Neural progenitor cell (in vitro differentiated cells): Measurements from ENCODE around the gene SOCS3. TPM values are rescaled to one million over a fixed set of nuclear protein-coding genes. Genes with fewer than 3 reads are reported as not detected.
A peak's percentile ranks its signal among the peaks of the same experiment; 100 is the strongest.

Experiments used
- DNase-seq: peaks from one replicate; pipeline ENCODE4 v3.0.0-alpha.2; 2016; ENCODE audit warnings: low spot score
- H2AFZ ChIP-seq: fragments of 200-600 bp; sonication (generic); replicated peaks from 2 replicates; pipeline ENCODE4 v1.6.1; 2016; ENCODE audit warnings: antibody characterized with exemption
- H3F3A ChIP-seq: fragments of 200-600 bp; sonication (generic); 2 replicates; pipeline ENCODE4 v1.6.1; 2016; ENCODE audit warnings: antibody characterized with exemption, low read depth
- H3K27ac ChIP-seq: fragments of 200-600 bp; sonication (generic); 2 replicates; pipeline ENCODE4 v1.5.1; 2016; ENCODE audit warnings: mild to moderate bottlenecking
- H3K27me3 ChIP-seq: fragments of 200-600 bp; sonication (generic); 2 replicates; pipeline ENCODE4 v1.6.1; 2016; ENCODE audit warnings: mild to moderate bottlenecking, moderate library complexity
- H3K36me3 ChIP-seq: fragments of 200-600 bp; sonication (generic); 2 replicates; pipeline ENCODE4 v1.5.1; 2016
- H3K4me1 ChIP-seq: fragments of 200-600 bp; sonication (generic); 2 replicates; pipeline ENCODE4 v1.6.1; 2016; ENCODE audit warnings: mixed run types
- H3K4me2 ChIP-seq: fragments of 200-600 bp; sonication (generic); 2 replicates; pipeline ENCODE4 v1.6.1; 2016
- H3K4me3 ChIP-seq: fragments of 200-600 bp; sonication (generic); 2 replicates; pipeline ENCODE4 v1.5.1; 2016
- H3K79me2 ChIP-seq: fragments of 200-600 bp; sonication (generic); 2 replicates; pipeline ENCODE4 v1.6.1; 2016; ENCODE audit warnings: low read depth
- H3K9ac ChIP-seq: fragments of 200-600 bp; sonication (generic); 2 replicates; pipeline ENCODE4 v1.6.1; 2016
- H3K9me3 ChIP-seq: fragments of 200-600 bp; sonication (generic); 2 replicates; pipeline ENCODE4 v1.5.1; 2016; ENCODE audit warnings: low read depth
- H4K20me1 ChIP-seq: fragments of 200-600 bp; sonication (generic); 2 replicates; pipeline ENCODE4 v1.6.1; 2016; ENCODE audit warnings: low read depth
- H3K27ac Mint-ChIP-seq: 3 replicates; pipeline ENCODE4 v1.8.0; 2021; ENCODE audit warnings: mixed read lengths
- H3K27me3 Mint-ChIP-seq: 2 replicates; pipeline ENCODE4 v1.8.0; 2022; ENCODE audit warnings: low read depth, mild to moderate bottlenecking, inconsistent platforms, moderate library complexity, mixed read lengths; ENCODE audit not compliant: insufficient read depth
- H3K36me3 Mint-ChIP-seq: 3 replicates; pipeline ENCODE4 v1.8.0; 2021; ENCODE audit warnings: mixed read lengths
- H3K4me1 Mint-ChIP-seq: 3 replicates; pipeline ENCODE4 v1.8.0; 2021; ENCODE audit warnings: mixed read lengths
- H3K4me3 Mint-ChIP-seq: 3 replicates; pipeline ENCODE4 v1.8.0; 2021; ENCODE audit warnings: mild to moderate bottlenecking, moderate library complexity, mixed read lengths
- H3K9me3 Mint-ChIP-seq: 3 replicates; pipeline ENCODE4 v1.8.0; 2020; ENCODE audit warnings: mixed read lengths
- EZH2 ChIP-seq: fragments of 200-600 bp; sonication (generic); IDR thresholded peaks from 2 replicates; pipeline ENCODE4 v1.6.1; 2017; ENCODE audit warnings: antibody characterized with exemption, mild to moderate bottlenecking, moderate library complexity
- EZH2phosphoT487 ChIP-seq: fragments of 200-600 bp; sonication (generic); IDR thresholded peaks from 2 replicates; pipeline ENCODE4 v1.6.1; 2017; ENCODE audit warnings: antibody characterized with exemption
- total RNA-seq: library from RNA; depleted of rRNA; stranded (reverse); fragments of >200 nt; gene quantifications from 2 replicates; pipeline ENCODE4 v1.2.3, GENCODE V29; 2015; ENCODE audit warnings: low replicate concordance
- TF ChIP-seq, protein P1 (sequence below): fragments of 200-600 bp; sonication (generic); IDR thresholded peaks from 2 replicates; pipeline ENCODE4 v1.5.1; 2017; ENCODE audit warnings: antibody characterized with exemption, mild to moderate bottlenecking

SOCS3 gene
- total RNA-seq, 1 donor from 2014 or later = 7.5 TPM

- no peak for TF ChIP-seq EZH2phosphoT487
- TF ChIP-seq EZH2 = no peak
- TF ChIP-seq, protein P1, sequence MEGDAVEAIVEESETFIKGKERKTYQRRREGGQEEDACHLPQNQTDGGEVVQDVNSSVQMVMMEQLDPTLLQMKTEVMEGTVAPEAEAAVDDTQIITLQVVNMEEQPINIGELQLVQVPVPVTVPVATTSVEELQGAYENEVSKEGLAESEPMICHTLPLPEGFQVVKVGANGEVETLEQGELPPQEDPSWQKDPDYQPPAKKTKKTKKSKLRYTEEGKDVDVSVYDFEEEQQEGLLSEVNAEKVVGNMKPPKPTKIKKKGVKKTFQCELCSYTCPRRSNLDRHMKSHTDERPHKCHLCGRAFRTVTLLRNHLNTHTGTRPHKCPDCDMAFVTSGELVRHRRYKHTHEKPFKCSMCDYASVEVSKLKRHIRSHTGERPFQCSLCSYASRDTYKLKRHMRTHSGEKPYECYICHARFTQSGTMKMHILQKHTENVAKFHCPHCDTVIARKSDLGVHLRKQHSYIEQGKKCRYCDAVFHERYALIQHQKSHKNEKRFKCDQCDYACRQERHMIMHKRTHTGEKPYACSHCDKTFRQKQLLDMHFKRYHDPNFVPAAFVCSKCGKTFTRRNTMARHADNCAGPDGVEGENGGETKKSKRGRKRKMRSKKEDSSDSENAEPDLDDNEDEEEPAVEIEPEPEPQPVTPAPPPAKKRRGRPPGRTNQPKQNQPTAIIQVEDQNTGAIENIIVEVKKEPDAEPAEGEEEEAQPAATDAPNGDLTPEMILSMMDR = no peak
- H2AFZ ChIP-seq = peak overlapping the region; percentile 81
- Mint-ChIP-seq H3K36me3 (no peaks in the 10 kb centered on the region), H3K27me3 (peaks cover 13% of the 10 kb centered on the region), H3K27ac (peak overlapping the region; percentile 98), H3K4me3 (peak overlapping the region; percentile 75), H3K4me1 (peaks cover 42% of the 10 kb centered on the region), H3K9me3 (no peaks in the 10 kb centered on the region)
- H3K9ac ChIP-seq = no peak overlapping the region
- H3K36me3 ChIP-seq = no peaks in the 10 kb centered on the region
- peaks cover 15% of the 10 kb centered on the region for H3F3A ChIP-seq
- H3K4me2 ChIP-seq = peak overlapping the region; percentile 29
- H3K27ac ChIP-seq = no peak overlapping the region
- H3K27me3 ChIP-seq = no peaks in the 10 kb centered on the region
- DNase-seq = peak; percentile 62
- H3K9me3 ChIP-seq = no peaks in the 10 kb centered on the region
- H3K4me3 ChIP-seq = no peak overlapping the region
- H3K4me1 ChIP-seq = peaks cover 21% of the 10 kb centered on the region
- no peaks in the 10 kb centered on the region for H4K20me1 ChIP-seq
- H3K79me2 ChIP-seq = no peaks in the 10 kb centered on the region
These were observed 35.3 kb downstream of the SOCS3 start for GRCh38 chr17:78324391-78325075.

- H3K27me3 Mint-ChIP-seq = peaks cover 10% of the 10 kb centered on the region
- H3K4me1 Mint-ChIP-seq = peaks cover 42% of the 10 kb centered on the region
These were observed 36.0 kb downstream of the SOCS3 start for GRCh38 chr17:78323826-78324390.

DNA sequence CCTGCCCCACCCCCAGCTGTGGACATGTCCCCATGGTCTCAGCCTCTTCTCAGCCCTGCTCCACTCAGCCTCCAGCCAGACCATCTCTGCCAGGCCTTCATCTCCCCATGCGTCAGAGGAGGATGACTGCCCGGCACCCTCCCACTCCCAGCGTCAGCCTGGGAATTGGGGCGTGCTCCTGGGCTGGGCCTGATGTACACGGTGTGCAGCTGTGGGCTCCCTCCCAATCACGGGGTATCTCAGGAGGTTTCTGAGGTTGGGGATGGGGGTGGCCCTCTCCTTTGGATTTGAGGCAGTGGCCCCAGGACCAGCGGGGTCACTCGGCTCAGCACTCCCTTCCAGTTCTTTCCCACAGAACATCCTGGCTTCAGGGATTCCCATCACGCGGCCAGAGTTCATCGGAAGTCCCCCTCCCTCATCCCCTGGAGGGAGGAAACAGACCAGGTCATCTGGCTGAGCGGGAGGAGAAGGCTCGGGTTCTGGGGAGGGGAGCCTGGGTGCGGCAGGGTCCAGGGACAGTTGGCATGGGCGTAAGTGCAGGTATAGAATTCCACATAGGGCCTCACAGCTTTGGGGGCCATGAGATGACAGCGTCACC lies 36.9 kb downstream of the SOCS3 start:
- H3F3A ChIP-seq = peaks cover 19% of the 10 kb centered on the region
- no peak overlapping the region for H3K4me2 ChIP-seq
- no peaks in the 10 kb centered on the region for H3K36me3 ChIP-seq
- H3K9ac ChIP-seq = no peak overlapping the region
- no peaks in the 10 kb centered on the region for H3K9me3 ChIP-seq
- Mint-ChIP-seq H3K4me1 (peaks cover 41% of the 10 kb centered on the region), H3K9me3 (no peaks in the 10 kb centered on the region), H3K4me3 (peak overlapping the region; percentile 43), H3K36me3 (no peaks in the 10 kb centered on the region), H3K27me3 (peaks cover 9% of the 10 kb centered on the region), H3K27ac (peak overlapping the region; percentile 96)
- no peaks in the 10 kb centered on the region for H3K27me3 ChIP-seq
- H2AFZ ChIP-seq = no peak overlapping the region
- no peak overlapping the region for H3K27ac ChIP-seq
- no peak for DNase-seq
- no peaks in the 10 kb centered on the region for H3K79me2 ChIP-seq
- TF ChIP-seq, protein P1 = no peak
- TF ChIP-seq EZH2 (no peak), EZH2phosphoT487 (no peak)
- peaks cover 25% of the 10 kb centered on the region for H3K4me1 ChIP-seq
- no peak overlapping the region for H3K4me3 ChIP-seq
- no peaks in the 10 kb centered on the region for H4K20me1 ChIP-seq

More at GRCh38 chr17:78323826-78324390, 36.0 kb downstream of the SOCS3 start:
- H3K27ac ChIP-seq = no peak overlapping the region
- H3K9me3 ChIP-seq = no peaks in the 10 kb centered on the region
- Mint-ChIP-seq H3K4me3 (peak overlapping the region; percentile 75), H3K9me3 (no peaks in the 10 kb centered on the region), H3K27ac (peak overlapping the region; percentile 98), H3K36me3 (no peaks in the 10 kb centered on the region)
- no peaks in the 10 kb centered on the region for H3K27me3 ChIP-seq
- peaks cover 25% of the 10 kb centered on the region for H3K4me1 ChIP-seq
- no peak overlapping the region for H2AFZ ChIP-seq
- H3K4me2 ChIP-seq = peak overlapping the region; percentile 29
- no peaks in the 10 kb centered on the region for H3K36me3 ChIP-seq
- no peaks in the 10 kb centered on the region for H4K20me1 ChIP-seq
- TF ChIP-seq EZH2 (no peak), EZH2phosphoT487 (no peak)
- TF ChIP-seq, protein P1 = no peak
- H3K79me2 ChIP-seq = no peaks in the 10 kb centered on the region
- peaks cover 15% of the 10 kb centered on the region for H3F3A ChIP-seq
- DNase-seq = no peak
- H3K9ac ChIP-seq = no peak overlapping the region
- H3K4me3 ChIP-seq = no peak overlapping the region
